Thyroid gland (tissue), 4 donors: ENCODE data around the gene KCNK17. TPM values are rescaled to one million over a fixed set of nuclear protein-coding genes. Genes with fewer than 3 reads are reported as not detected.

Experiments used
- total RNA-seq, 4 donors: library from RNA; depleted of rRNA; stranded (reverse); fragments of >200 nt; gene quantifications; one replicate each; pipeline ENCODE4 v1.2.3, GENCODE V29; 2016

KCNK17 gene
- total RNA-seq, 4 donors from 2014 or later, result 1.1 to 11.5 (median 4.5) TPM

Other genes starting within 250 kb of the KCNK17 start
- gene SAYSD1, start 199.2 kb downstream of the KCNK17 start, total RNA-seq, result 10 to 100 TPM; 22.7 to 36.5 (median 29.2) TPM
- gene KCNK5, start 84.9 kb downstream of the KCNK17 start, total RNA-seq, result 10 to 100 TPM in 3 of 4 donors, 1 to 10 TPM in 1; 9.2 to 14.3 (median 13.0) TPM
- gene KCNK16, start 8.3 kb upstream of the KCNK17 start, total RNA-seq, result under 1 TPM in 1 of 4 donors, not detected in 3; 0.88 TPM